ENCODE results near the gene KCNK3. TPM values are rescaled to one million over a fixed set of nuclear protein-coding genes. Genes with fewer than 3 reads are reported as not detected.

The KCNK3 gene
- total RNA-seq, 1 experiment from 2014 or later: not detected

- H3K36me3 Mint-ChIP-seq (ENCODE audit: insufficient read depth, unreplicated experiment): peaks cover 6% of the 10 kb centered on the region
- peak overlapping the region; percentile 86 for H3K27ac Mint-ChIP-seq (ENCODE audit: low read depth, unreplicated experiment)
- H3K4me3 Mint-ChIP-seq (ENCODE audit: unreplicated experiment): peak overlapping the region; percentile 73
- no TSS peak for BruUV-seq (replicated peaks)
- TF ChIP-seq CTCF (IDR thresholded peaks at IDR 0.05; ENCODE audit: unreplicated experiment): no peak
- CTCF ChIA-PET: interaction anchor here (0.6 to 1.2 kb wide), 3 partner anchors 8 to 80 kb away, joined by 3 to 5 read pairs (median 3); no protein-coding TSS in a partner anchor
- POLR2A ChIA-PET: interaction anchor here (1.6 to 1.7 kb wide), 2 partner anchors 10 to 20 kb away, joined by 3 to 5 read pairs; partner anchors contain the start of gene CENPA
- no peaks in the 10 kb centered on the region for H3K27me3 Mint-ChIP-seq (ENCODE audit: insufficient read depth, unreplicated experiment)
- no peak for DNase-seq (ENCODE audit: unreplicated experiment)
- no peaks in the 10 kb centered on the region for H3K9me3 Mint-ChIP-seq (ENCODE audit: unreplicated experiment)
- H3K4me1 Mint-ChIP-seq (ENCODE audit: insufficient read depth, unreplicated experiment): peaks cover 27% of the 10 kb centered on the region
- intact Hi-C loops (cut with micrococcal nuclease): no loop called here
Observed at GRCh38 chr2:26765475-26766200, 73.1 kb downstream of the KCNK3 start.

GRCh38 chr2:26767129-26767528 lies 74.6 kb downstream of the KCNK3 start:
- DNase-seq (ENCODE audit: unreplicated experiment): no peak
- H3K36me3 Mint-ChIP-seq (ENCODE audit: insufficient read depth, unreplicated experiment): peaks cover 6% of the 10 kb centered on the region
- H3K4me3 Mint-ChIP-seq (ENCODE audit: unreplicated experiment): peak overlapping the region; percentile 37
- H3K27ac Mint-ChIP-seq (ENCODE audit: low read depth, unreplicated experiment): peak overlapping the region; percentile 39
- no peaks in the 10 kb centered on the region for H3K27me3 Mint-ChIP-seq (ENCODE audit: insufficient read depth, unreplicated experiment)
- peaks cover 41% of the 10 kb centered on the region for H3K4me1 Mint-ChIP-seq (ENCODE audit: insufficient read depth, unreplicated experiment)
- no TSS peak for BruUV-seq (replicated peaks)
- POLR2A ChIA-PET: interaction anchor here (1.3 kb wide), 1 partner anchor 18 kb away, joined by 6 read pairs; the partner anchor contains the start of gene CENPA
- intact Hi-C loops (cut with micrococcal nuclease): no loop called here
- CTCF ChIA-PET: no interaction called here
- no peak for TF ChIP-seq CTCF (IDR thresholded peaks at IDR 0.05; ENCODE audit: unreplicated experiment)
- no peaks in the 10 kb centered on the region for H3K9me3 Mint-ChIP-seq (ENCODE audit: unreplicated experiment)

GRCh38 chr2:26767894-26768487 lies 75.5 kb downstream of the KCNK3 start:
- no TSS peak for BruUV-seq (replicated peaks)
- DNase-seq (ENCODE audit: unreplicated experiment): no peak
- ChIA-PET POLR2A (interaction anchor here (1.0 to 2.2 kb wide), 2 partner anchors 15 to 522 kb away, joined by 4 to 6 read pairs; no protein-coding TSS in a partner anchor), CTCF (interaction anchor here (0.9 to 2.4 kb wide), 2 partner anchors 162 to 368 kb away, joined by 3 to 8 read pairs; no protein-coding TSS in a partner anchor)
- no peak for TF ChIP-seq CTCF (IDR thresholded peaks at IDR 0.05; ENCODE audit: unreplicated experiment)
- Mint-ChIP-seq H3K27ac (ENCODE audit: low read depth, unreplicated experiment) (peak overlapping the region; percentile 39), H3K9me3 (ENCODE audit: unreplicated experiment) (no peaks in the 10 kb centered on the region), H3K36me3 (ENCODE audit: insufficient read depth, unreplicated experiment) (peaks cover 6% of the 10 kb centered on the region), H3K4me3 (ENCODE audit: unreplicated experiment) (no peak overlapping the region), H3K4me1 (ENCODE audit: insufficient read depth, unreplicated experiment) (peaks cover 49% of the 10 kb centered on the region), H3K27me3 (ENCODE audit: insufficient read depth, unreplicated experiment) (no peaks in the 10 kb centered on the region)
- intact Hi-C loops (cut with micrococcal nuclease): no loop called here

- no TSS peak for BruUV-seq (replicated peaks)
- H3K36me3 Mint-ChIP-seq (ENCODE audit: insufficient read depth, unreplicated experiment): peaks cover 6% of the 10 kb centered on the region
- H3K4me1 Mint-ChIP-seq (ENCODE audit: insufficient read depth, unreplicated experiment): peaks cover 50% of the 10 kb centered on the region
- POLR2A ChIA-PET: interaction anchor here (0.8 to 2.2 kb wide), 9 partner anchors 9 to 522 kb away, joined by 3 to 13 read pairs (median 5); partner anchors contain the start of genes CENPA and SELENOI
- peak overlapping the region; percentile 40 for H3K4me3 Mint-ChIP-seq (ENCODE audit: unreplicated experiment)
- no peak for DNase-seq (ENCODE audit: unreplicated experiment)
- CTCF ChIA-PET: interaction anchor here (0.7 to 2.4 kb wide), 5 partner anchors 161 to 369 kb away, joined by 3 to 8 read pairs (median 3); no protein-coding TSS in a partner anchor
- TF ChIP-seq CTCF (IDR thresholded peaks at IDR 0.05; ENCODE audit: unreplicated experiment): no peak
- H3K27me3 Mint-ChIP-seq (ENCODE audit: insufficient read depth, unreplicated experiment): no peaks in the 10 kb centered on the region
- intact Hi-C loops (cut with micrococcal nuclease): no loop called here
- no peaks in the 10 kb centered on the region for H3K9me3 Mint-ChIP-seq (ENCODE audit: unreplicated experiment)
- peak overlapping the region; percentile 87 for H3K27ac Mint-ChIP-seq (ENCODE audit: low read depth, unreplicated experiment)
Observed at GRCh38 chr2:26768759-26769088, 76.2 kb downstream of the KCNK3 start.

Measured in MCF 10A (cell line).